HG03039 (cell line): ENCODE results near the gene BAG5.

Experiments
- ATAC-seq: cut with Tn5 transposase; IDR thresholded peaks from one replicate; pipeline ENCODE4 v1.9.1; 2021; ENCODE audit warnings: mild to moderate bottlenecking, moderate library complexity; ENCODE audit not compliant: unreplicated experiment

Gene BAG5

DNA sequence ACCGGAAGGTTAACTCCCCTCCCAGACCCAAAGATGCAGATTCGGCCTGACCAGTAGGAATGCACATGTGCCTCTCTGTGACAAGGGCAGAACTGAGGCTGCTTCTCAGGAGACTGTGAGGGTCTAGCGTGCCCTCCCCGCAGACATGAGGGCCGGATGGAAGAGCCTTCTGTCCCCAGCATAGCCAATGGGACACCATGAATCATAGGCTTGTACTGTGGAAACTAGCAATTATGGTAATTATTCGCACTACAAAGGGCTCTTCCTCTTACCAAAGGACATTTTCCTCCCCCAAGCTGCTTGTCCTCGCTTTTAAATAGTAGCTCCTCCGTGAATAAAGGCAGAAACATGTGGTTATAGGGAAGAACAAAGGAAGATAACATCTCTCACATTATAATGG is 6.5 kb upstream of the BAG5 start:
- no peak for ATAC-seq

DNA sequence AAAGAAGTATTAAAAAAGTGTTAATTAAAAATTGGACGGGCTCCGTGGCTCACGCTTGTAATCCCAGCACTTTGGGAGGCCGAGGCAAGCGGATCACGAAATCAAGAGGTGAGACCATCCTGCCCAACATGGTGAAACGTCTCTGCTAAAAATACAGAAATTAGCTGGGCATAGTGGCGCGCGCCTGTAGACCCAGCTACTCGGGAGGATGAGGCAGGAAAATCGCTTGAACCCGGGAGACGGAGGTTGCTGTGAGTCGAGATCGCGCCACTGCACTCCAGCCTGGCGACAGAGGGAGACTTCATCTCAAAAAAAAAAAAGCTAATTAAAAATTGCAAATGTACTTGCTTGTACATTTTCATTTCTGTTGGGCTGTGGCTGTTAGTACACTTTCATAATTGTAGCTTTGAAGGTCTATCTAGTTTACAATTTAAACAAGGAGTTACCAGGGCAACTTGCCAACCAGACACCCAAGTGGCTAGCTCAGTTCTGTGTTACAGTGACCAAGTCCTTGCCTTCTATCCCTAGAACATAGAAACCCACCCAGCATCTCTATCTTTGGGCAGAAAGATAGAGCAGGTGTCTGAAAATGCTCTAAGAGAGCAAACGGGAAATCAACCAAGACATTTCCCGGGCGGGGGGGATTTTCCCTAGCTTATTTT is 1.5 kb upstream of the BAG5 start:
- ATAC-seq, result no peak

DNA sequence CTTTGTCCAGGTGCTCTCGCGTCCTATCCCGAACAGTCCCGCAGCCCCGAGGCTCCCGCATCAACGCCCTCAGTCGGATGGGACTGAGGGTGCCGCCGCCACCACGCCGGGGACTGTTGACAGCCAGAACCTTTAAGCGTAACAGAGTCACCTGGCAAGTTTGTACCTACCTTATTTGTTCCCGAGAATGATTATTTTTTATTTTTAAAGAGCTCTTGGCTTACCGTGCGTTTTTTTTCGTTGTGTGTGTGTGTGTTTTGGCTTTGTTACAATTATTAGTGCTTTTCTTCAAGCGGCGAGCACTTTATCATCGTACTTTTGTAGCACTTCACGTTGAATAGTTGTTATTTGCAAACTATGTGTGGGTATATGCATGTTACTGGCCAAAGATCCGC is 766 bp upstream of the BAG5 start:
- ATAC-seq, result no peak

DNA sequence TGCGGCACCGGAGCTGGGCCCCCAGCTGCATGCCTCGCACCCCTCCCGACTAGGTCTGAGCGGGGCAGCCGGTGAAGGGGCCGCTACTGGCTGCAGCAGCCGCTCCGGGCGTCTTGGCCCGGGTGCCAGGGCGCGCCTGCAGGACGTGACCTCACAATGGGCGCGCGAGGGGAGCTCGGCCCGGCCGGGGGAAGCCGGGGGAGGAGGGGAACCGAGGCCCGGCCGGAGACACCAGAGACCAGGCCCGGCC is 353 bp downstream of the BAG5 start:
- ATAC-seq, result no peak

DNA sequence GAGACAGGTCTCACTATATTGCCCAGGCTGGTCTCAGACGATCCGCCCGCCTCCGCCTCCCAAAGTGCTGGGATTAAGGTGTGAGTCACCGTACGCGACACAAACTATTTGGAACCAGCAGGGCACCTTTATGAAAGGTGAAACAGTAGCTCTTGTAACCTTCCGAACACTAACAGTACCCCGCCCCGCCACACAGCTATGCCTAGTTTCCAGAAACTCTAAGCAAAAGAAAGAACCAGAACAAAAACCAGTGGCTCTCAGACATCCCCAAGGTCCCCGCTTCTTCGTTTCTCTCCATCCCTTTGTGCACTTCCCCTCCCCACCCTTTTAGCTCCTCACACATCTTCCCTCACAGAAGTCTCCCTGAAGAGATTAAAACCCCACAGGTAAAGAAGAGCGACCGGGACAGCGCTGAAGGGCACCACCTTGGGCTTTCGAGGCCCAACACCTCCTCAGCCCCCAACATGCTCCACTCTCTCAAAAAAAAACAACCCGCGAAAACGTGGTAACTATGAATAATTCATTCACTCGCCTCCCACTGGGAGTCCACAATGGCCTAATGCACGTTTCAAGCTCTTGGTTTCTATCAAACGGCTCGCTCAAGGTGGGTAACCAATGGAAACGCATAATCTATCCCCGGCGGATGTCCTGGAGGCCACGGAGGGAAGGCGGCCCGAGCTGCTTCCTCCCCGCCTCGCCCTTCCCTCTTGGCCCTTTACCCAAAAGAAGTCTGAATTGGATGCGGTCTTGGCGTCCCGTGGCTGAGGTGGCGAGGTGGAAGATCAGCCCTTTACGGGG is 877 bp downstream of the BAG5 start:
- ATAC-seq, result peak; percentile 14

DNA sequence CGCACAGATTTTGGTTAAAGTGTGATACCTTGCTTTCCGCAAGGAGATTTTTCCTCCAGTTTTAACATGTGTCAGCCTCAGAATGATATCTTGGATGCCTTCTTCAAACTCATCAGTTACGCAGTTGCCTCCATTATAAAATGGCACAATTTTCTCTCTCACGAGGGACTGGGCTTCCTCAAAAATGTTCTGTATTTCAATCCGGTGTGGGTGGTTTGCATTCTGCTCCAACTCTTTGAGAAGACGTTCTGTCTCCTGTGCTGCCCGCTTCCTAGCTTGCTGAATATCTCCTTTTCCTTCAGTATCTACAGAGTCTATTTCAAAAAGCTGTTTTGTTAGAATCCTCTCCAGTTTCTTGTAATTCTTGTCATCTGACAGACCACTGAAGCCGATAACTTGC is 1.8 kb downstream of the BAG5 start:
- no peak for ATAC-seq

DNA sequence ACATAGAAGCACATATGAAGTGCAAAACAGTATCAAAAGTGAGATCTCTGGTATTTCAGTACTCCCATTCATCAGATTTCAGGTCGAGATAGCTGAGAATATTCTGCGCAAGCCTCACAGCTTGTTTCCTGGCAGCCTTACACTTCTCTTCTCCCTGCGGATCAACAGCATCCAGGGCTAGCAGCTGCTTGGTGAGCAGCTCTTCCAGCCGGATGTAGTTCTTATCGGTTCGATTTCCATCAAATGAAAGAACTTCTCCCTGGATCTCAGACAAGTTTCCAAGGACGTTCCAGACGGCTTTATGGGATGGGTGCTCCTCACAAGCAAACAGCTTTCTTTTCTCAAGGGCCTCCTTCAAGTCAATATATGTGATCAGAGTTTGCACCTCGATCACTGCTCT is 2.7 kb downstream of the BAG5 start:
- ATAC-seq, result no peak

DNA sequence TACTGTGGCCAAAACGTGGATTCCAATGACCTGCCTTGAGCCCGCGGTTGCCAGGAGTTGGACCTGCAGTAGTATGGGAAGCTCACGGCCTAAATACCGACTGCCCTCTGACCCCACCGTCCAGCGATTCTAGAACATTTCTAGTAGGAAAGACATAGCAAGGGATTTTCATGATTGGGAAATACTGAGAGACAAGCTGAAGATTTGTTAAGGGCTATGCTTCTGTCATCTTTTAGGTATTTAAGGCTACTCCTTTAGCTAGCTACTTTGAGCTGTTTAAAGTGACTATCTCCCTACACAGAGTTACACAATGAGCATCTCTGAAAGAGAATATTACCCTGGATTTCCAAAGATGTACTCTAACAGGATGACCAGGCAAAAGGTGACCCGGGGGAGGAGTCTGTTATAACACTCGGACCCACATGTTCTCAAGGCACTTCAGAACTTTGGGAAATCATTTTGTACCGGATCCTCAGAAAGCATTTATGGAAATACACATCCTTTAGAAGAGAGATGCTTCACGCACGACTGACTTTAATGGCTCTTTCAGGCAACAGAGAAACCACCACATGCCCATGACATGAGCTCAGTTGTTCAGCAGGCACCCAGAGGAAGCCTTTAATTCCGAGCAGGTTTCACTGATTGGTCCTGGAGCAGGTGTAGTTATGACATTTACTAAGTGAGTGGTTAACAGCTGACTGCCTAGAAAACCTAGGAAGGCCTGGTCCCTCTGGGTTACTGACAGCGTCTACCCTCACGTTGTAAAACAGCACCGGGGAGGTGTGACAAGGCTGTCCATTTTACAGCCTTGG is 4.2 kb downstream of the BAG5 start:
- ATAC-seq, result no peak

DNA sequence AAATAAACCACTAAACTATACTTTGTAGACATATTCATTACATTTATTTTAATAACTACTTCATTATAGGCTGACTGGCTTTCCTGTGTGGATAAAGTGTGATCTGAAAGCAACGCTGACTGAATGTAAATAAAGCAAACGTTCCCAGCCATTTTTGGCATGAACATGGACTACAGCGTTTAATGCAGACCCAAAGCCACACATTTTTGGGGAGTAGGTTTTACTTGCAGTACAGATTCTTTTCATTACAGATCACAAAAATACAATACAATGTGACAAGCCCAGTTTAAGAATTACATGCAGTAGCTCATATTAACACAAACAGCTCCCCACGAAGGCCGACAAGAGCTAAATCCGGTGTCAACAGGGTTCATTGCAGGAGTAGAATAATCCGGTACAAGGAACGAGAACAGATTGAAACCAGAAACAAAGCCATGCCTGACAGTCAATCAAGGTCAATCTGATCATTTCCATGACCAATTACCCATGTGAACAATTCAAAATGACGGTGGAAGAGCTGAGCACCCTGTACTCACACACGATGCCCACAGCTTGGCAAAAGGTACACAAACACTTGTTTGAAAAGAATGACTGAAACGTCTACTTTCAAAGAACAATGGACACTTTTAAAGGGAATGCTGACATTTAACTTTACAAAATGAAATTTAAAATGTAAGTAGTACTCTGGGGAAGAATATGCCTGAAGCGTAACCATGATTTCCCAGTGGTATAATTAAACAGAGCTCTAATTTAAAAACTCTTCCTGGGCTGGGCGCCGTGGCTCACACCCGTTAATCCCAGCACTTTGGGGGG is 5.3 kb downstream of the BAG5 start:
- ATAC-seq, result no peak

DNA sequence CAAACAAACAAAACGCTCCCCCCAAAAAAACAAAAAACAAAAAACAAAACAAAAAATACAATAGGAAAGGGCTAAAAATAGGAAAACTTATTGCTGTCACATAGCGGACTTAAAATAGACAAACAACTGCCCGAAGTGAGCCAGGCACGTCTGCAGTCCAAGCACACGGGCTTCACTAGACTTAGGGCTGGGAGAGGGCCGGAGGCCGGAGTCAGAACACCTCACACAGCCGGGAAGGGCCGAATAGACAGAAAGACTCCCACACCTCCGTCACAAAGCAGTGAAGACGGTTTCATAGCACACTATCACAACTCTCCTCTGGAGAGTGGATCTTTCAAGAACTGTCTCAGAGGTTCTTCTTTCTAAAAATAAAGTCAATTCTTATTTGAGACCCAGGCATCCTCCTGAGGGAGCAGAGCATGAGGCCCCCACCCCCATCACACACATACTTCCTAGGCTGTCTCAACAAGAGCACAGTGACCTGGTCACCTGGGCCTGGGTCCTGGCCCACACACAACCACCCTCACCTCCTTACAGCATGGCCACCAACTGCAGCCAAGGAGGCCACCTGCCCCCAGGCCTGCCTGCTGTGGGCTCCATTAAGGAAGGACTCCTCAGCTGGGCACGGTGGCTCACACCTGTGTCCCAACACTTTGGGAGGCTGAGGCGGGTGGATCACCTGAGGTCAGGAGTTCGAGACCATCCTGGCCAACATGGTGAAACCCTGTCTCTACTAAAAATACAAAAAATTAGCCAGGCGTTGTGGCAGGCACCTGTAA is 6.7 kb downstream of the BAG5 start:
- no peak for ATAC-seq

DNA sequence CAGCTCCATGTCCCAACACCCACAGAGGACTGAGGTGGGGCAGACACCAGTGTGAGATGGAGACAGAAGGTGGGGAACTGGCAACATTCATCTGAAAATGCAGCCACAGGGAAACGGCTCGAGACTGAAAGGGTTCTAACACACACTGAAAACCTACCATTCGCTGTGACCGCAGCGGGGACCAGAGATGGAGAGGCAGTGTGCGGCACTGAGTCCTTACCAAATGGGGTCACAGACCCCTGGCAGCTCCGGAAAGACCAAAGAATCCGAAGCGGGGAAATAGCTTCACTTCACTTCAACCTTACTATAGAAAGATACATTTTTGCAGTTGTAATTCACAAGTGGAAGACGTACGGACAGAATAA is 9.6 kb downstream of the BAG5 start:
- ATAC-seq, result no peak

DNA sequence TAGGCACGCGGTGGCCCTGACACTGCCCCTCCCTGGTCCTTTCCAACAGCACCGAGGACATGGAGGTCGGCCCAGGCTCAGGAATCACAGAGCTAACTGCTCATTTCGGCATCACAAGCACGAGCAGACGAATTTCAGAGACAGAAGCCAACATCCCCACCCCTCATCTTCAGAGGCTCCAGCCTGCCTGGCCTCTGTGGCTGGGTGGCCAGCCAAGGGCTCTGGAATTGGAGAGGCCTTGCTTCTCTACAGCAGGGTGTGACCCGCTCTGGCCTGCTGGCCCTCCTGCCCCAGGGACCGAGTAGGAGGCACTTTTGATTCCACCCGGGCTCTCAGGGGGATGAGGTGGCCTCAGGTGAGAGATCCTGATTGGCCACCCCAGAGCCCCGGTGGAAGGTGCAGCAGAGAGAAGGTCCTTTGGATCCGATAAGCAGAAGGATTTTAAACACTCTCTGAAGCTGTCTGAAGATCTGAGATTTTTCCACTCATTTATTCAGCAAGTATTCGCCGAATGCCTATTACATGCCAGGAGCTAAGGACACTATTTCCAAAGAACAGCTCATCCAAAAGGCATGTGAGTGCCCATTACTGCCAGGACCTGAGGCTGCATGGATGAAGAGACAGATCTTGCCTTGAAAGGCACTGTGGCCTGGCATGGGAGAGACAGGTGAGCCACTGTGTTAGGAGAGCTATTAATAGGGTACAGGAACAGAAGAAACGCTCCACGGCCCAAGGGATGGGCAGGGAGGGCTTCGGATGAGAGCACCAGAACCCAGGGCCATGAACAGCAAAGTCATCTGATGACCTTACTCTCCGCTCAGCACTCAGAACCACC is 10.2 kb downstream of the BAG5 start:
- ATAC-seq, result no peak

DNA sequence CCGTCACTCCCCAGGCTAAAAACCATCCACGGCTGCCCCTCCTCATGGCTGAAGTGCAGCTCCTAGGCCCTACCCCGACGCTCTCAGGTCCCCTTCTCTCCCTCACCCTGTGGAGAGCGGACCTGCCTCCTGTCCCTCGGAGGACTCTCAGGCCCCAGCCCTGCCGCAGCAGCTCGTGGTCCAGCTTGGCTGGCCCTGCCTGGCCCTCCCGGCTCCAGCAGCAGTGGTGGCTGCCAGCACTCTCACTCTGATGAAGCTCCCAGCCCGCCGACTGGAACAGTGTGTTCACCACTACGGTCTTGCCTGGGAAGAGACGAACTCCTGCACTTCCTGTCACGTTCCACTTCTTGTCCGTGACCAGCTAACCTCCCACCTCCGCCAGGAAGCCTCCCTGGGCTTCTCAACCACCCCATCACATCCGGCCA is 11.1 kb downstream of the BAG5 start:
- no peak for ATAC-seq

DNA sequence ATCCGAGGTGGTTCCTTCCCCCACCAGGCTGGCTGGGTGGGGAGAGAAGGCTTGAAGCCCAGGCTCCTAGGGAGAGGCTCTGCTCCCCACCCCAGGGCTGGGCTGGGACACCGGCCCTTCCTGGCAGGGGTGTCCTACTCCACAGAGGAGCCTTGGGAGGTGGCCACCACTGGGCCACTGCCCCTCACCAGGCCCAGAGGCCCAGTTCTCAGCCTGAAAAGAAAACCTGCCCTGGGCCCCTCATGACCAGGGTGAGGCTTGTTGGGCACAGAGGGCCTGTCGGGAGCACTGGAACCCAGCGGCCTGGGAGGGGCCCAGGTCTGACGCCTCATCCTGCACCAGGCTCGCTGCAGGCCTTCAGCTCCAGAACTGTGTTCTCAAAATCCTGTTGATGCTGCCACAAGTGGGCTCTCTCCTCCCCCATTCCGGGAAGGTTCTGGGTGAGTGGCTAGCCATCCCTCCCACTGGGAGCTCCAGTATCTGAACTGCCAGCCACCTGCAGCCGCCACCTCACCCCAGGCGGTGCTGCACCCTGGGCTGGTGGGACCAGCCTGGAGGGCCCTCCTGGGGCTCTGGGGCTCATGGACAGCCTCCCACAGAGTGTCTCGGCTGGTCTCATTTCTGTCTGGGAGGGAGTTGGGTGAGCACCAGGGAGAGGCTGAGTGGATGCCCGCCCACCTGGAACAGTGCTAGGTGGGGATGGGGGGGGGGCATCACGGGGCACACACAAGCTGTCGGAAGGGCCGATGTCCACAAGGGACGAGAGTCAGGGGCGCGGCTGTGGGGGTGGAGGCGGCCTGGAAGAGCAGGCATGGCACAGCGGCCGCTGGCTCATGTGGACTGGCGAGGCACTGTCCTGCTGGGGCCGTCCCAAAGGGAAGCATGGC is 11.8 kb downstream of the BAG5 start:
- no peak for ATAC-seq

DNA sequence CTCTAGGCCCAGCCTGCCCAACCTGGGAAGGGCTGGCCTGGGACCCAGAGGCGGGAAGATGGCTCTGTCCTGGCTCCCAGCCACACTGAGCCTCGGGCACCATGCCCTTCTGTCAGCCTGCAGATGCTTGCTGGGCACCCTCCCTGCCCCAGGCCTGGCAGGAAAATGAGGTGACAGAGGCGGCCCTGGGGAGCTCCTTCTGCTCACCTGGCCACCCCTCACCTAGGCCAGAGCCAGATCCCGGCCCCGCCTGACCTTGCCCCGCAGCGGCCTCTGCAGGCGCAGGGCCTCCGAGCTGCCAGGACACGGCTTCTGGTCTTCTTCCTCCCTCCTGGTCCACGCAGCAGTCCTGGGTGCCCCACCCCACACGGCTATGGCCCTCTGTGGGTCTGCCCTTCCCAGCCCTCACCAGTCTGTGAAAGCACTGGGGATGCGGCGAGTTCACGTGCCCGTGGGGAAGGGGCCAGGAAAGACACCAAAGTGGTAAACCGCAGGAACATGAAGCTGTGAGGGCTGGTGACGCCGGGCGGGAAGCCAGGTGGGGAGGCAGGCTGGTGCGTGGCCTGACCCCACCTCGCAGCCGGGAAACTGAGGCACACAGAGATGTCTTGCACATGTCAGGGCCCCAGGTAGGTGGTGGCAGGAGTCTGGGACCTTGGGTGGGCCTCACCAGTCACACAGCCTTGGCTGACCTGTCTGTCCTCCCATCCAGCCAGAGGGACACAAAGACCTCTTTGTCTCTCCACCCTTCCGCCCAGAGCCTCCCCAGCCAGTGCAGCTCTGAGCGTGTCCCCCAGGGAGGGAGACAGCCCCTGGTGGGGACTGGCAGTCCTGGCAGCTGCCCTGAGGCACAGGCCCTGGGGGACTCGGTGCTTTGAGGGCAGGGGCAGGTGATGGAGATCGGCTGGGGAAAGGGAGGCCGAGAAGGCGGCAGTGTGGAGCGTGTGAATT is 12.8 kb downstream of the BAG5 start:
- ATAC-seq, result no peak

DNA sequence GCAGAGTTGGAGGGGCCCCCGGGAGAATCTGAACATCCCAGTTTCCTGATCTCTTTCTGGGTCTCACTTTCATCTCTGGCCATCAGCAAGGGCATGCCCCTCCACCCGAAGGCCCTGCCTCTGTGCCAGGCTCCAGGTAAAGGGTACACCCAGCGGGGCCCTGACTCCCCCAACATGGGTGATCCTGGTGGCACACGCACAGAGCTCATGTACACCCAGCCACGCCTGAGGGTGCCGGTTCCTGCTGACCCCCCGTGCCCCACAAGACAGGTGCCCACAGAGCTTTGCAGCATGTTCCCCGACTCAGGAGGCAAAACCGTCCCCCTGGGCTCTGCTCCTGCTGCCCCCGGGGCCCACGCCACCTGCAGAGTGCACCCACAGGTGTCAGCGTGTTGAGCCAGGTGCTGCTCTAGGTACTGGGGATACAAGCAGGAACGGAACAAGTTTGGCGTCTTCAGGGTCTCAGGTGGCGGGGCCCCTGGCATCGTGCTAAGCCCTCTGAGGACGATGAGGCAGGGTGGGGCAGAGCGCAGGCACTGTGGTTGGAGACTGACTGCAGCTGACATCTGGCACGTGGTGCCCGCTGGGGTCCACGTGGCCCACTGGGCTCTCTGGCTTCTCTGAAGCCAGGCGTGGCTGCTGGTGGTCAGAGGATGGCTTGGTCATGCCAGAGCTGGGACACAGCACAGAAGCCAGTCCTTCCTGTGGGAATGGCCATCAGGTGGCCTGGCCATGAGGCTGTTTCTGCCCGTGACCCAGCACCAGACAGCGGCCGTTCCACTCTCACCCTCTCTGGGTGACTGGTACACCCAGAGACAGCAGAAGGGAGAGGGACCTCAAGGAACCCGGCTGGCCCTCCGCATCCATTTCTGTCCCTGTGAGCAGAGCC is 13.8 kb downstream of the BAG5 start:
- ATAC-seq, result no peak
